GM23248 (cell line): Measurements from ENCODE around the gene CDK15.

Experiments used
- EZH2 ChIP-seq: fragments of 200-600 bp; sonication (generic); IDR thresholded peaks from 2 replicates; pipeline ENCODE4 v1.6.1; 2018; ENCODE audit warnings: antibody characterized with exemption, mild to moderate bottlenecking; ENCODE audit not compliant: insufficient read depth, poor library complexity, severe bottlenecking
- EZH2phosphoT487 ChIP-seq: fragments of 200-600 bp; sonication (generic); IDR thresholded peaks from 2 replicates; pipeline ENCODE4 v1.6.1; 2018; ENCODE audit warnings: antibody characterized with exemption, moderate library complexity, mild to moderate bottlenecking, low read depth; ENCODE audit not compliant: insufficient read depth

DNA sequence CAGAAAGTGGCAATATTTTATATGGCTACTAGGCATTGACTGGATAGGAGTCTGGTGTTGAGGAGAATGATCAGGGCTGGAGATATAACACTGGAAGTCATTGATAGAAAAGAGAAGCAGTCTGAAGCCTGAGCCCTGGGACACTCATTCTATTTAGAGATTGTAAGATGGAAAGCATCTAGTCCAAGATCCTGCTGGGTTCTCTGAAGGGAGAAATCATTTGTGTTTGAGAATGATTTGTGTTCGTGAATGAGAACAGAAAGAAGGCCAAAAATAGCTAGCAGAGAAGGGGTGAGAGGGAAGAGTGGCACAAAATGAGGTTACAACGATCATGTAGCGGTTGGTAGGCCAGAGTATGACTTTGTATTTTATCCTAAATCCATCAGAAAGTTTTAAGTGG is 18.0 kb upstream of the CDK15 start:
- no peak for TF ChIP-seq EZH2
- TF ChIP-seq EZH2phosphoT487 = no peak
